Activated CD4-positive, CD25-positive, alpha-beta regulatory T cell treated with anti-CD3 and anti-CD28 coated beads, Interleukin-2, amount 50 U/mL, for 24 hours (primary cell): ENCODE results near the gene SUSD5.

Experiments used
- ATAC-seq, 2 donors: fragments of 150-1000 bp; cut with Tn5 transposase; one replicate each; pipeline ENCODE4 v1.10.0; 2021; ENCODE audit warnings: mild to moderate bottlenecking in 1 of 2, moderate library complexity in 1 of 2

The SUSD5 gene

GRCh38 chr3:33218446-33219174 is at the start of gene SUSD5:
Gene SUSD5, minus strand, starts transcription at chr3:33218810. Its CDS starts 13 bp downstream, at chr3:33218797.
- ATAC-seq = no peak

- ATAC-seq = no peak
These were observed 41.5 kb upstream of the SUSD5 start for GRCh38 chr3:33260104-33260503.

DNA sequence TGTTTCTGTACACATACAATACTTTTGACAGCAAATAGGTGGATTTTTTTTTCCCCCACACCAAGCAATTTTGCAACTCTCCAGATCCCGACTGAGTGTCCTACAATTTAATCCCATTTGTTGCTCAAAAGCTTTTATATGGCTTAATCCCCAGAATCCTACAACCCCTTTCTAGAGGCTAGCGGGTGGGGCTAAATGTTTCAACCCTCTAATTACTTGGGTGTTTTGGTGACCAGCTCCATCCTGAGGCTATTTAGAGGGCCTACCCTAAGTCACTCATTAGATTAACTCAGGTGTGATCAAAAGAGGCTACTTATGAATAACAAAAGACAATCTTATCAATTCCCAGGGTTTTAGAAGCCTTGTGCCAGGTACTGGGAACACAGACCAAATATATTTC is 37.6 kb upstream of the SUSD5 start:
- ATAC-seq = no peak

DNA sequence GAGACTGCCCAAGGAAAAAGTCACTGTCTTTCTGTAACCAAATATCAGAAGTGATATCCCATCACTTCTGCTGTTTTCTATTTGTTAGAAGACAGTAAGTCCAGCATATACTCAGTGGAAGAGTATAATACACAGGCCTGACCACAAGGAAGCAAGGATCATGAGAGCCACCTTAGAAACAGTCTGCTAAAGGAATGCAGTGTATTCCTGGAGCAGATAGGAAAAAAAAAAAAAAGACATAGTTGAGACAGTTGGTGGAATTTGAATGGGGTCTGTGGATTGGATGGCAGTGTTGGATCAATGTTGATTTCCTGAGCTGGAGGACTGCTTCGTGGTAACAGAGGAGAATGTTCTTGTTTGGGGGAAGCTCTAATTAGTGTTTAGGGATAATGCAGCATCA is 32.1 kb upstream of the SUSD5 start:
- ATAC-seq = no peak

GRCh38 chr3:33246786-33247185 is 28.2 kb upstream of the SUSD5 start:
- no peak for ATAC-seq

- no peak for ATAC-seq
These were observed 21.7 kb upstream of the SUSD5 start for GRCh38 chr3:33240261-33240660.

- no peak for ATAC-seq
These were observed 20.3 kb upstream of the SUSD5 start for GRCh38 chr3:33238923-33239322.

- ATAC-seq = no peak
These were observed 18.8 kb upstream of the SUSD5 start for GRCh38 chr3:33237439-33237838.

DNA sequence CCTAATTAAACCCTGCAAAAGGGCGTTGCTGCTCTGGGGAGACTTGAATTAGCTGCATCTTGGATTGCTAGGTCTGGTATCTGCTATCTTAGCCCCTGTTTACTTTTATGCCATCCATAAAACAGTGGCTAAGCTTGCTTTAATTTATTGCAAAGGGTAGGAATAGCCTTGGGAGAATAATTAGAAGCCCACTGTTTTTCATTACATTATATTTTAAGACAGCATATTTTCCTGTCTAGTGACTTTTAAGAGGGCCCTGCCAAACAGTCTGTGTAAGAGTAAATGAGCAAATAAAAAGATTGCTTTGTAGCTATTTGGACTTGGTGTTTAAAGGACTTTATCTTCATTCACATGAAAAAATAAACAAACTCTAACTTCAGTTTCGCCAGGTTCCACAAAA is 17.4 kb upstream of the SUSD5 start:
- no peak for ATAC-seq

- ATAC-seq = no peak
These were observed 15.3 kb upstream of the SUSD5 start for GRCh38 chr3:33233884-33234283.

DNA sequence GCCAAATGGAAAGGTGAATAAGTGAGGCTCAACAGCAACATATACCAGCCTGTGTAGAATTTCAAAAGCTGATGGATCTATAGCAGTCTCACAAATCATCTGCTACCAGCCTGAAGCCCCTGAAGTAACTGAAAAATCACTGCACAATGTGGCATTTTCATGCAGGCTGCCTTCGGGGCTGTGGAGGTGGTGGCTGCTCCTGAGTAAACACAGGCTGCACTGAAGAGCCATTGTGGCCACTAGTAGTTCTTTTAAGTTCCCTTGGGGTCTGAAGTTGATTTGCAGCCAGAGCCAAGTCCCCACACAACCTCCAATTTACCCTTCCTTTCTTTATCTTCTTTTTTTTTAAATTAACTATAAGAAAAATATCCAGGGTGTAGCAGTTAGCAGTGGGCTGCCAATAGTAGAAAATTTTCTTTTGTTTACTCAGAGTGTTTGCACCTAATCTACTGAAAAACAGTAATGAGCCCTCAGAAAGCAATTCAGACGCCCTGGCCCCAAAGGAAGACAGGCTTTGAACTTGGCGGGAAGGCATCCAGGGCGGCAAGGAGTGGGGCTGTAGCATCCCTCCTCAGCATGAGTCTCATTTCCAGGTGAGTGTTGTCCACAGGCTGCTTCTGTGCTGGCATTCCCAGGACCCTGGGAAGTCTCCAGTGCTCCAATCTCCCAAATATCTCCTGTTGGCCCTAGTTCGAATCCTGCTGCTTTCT is 13.3 kb upstream of the SUSD5 start:
- ATAC-seq = no peak

DNA sequence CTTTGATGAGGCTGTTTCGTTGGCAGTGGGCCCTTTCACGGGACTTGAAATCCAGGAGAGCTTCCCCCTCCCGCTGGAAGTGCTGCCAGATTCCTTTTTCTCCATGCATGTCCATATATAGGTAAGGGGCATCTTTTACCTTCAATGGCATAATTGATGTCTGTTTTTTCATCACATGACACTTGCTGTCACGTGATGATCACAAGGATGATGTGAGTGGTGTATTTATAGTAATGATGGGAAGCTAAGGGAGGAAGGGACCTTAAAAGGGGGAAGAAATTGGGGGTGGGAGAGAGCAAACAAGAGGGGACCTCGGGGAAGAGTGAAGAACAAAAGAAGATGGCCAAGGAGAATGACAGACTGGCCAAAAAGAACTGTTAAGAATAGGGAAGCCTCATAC is 11.3 kb upstream of the SUSD5 start:
- no peak for ATAC-seq

- ATAC-seq = no peak
These were observed 10.5 kb upstream of the SUSD5 start for GRCh38 chr3:33229066-33229465.

DNA sequence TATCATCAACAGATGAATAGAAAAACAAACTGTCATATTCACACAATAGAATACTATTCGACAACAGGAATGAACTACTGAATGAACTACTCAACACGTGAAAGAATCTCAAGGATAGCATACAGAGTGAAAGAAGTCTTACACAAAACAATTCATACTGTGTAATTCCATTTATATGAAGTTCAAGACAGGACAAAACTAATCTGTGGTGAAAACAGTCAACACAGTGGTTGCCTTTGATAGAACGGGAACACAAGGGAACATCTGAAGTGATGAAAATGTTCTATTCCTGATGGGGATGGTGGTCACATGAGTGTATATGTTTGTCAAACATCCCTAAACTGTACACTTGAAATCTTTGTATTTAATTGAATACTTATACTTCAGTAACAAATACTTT is 2.6 kb upstream of the SUSD5 start:
- no peak for ATAC-seq

DNA sequence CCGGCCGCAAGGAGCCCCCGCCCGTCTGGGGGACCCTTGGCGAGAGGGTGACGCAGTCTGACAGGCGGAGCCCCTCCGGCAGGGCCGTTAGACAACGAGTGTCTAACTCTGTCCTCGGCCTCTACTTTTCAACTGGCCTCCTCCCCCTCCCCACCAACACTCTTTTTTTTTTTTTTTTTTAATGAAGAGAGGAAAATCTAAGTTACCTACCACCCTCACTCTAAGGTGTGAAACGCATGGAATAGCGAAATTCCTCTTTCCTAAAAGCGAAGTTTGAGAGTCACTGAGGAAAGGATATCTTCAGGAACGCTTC is 521 bp upstream of the SUSD5 start:
- ATAC-seq = no peak

DNA sequence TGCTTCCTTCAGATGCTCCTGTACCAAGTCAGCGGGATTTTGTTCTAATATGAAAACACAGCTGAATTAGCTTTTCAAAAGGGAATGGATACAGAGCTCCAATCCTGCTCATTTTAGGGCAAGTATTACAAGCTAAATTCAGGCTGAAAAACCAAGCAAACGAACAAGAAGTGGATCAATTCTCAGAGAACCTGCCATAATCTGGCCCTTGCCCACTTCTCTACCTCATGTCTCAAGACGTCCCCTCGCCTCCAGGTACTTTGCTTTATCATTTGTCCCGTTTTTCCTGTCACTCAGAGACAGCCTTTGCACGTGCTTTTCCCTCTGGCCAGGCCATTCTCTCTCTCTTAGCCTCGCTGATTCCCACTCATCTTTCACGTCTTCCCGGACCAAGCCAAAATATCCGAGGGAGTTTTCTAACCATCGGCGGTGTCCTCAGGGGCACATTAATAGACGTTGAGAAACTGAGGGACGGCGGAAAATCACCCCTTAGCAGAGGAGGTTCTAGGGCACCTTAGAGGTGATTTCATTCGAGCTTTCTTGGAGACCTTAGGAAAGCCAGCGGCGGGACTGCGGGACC is 654 bp downstream of the SUSD5 start:
- no peak for ATAC-seq

DNA sequence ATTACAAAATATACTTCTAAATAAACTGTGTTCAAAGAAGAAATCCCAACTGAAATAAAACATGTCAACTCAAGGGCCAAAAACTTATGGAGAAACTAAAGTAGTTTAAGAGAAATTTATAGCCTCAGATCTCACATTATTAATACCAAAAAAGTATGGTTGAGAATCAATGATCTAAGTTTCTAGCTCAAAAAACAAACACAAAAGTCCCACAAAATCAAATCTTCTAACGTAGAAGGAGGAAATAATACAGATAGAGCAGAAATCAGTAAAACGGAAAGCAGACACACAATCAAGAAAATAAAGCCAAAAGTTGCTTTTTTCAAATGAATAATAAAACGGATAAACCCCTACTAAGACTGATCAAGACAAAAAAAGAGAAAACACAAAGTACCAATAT is 2.9 kb downstream of the SUSD5 start:
- no peak for ATAC-seq

- ATAC-seq = no peak
These were observed 6.2 kb downstream of the SUSD5 start for GRCh38 chr3:33212406-33212805.

DNA sequence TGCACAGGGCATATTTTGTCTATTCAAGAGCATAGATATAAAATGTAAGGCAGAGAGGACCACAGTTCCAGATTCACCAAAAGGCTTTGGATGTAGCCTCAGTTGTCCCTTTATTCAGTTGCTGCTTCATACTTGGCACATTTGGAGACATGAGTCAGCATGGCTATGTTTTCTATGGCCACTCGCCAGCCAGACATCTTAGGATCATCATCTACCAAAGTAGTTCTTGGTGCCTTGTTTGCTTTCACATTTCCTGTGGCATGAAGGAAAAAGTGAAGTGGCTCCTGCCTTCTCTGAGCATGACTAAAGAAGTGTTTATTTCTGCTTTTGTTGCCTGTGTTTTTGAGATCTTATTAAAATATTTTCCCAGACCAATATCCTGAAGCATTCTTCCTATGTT is 7.2 kb downstream of the SUSD5 start:
- no peak for ATAC-seq

DNA sequence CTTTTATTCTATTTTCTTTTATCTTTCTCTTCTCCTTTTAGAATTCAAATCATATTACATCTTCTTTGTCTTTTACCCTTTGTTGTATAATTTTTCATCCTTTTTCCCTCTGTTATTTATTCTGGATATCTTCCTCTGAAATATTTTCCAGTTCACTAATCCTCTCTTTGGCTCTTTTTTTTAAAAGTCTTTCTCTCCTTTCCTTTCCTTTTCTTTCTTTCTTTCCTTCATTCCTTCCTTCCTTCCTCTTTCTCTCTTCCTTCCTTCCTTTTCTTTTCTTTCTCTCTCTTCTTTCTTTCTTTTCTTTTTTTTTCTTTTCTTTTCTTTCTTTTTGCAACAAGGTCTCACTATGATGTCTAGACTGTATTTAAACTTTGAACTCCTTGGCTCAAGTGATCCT is 9.3 kb downstream of the SUSD5 start:
- no peak for ATAC-seq

DNA sequence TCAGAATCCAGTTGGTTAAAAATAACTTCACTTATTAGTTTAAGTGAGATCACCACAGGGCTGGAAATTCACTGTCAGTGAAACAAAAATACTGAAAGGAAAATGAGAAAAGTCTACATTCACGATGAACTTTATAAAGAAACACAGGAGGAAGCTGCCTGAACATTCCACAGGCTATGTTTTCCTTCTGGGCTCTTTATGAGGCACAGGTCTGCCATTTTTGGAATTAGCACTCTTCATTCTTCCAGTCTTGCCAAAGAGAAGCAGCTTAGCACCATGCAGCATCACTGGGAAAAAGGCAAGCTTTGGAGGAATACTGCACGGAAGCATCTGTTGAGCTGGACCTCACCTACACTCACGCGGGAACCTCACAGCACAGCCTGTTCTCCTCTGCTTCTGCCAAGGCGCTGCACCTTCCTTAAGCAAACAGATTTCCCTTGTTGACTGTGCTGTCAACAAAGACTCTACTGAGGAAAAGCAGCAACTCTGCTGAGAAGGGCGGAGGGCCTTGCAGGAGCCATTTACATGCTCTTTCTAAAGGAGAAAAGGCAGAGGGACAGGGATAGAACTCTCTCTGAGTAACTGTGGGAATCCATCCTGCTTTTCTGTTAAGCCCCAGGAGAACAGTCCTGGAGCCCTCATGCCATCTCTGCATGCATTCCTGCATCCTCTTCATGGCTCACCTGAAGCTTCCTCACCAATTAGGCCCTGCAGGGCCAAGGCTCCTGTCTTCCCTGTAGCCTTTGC is 15.7 kb downstream of the SUSD5 start:
- ATAC-seq = no peak

GRCh38 chr3:33201195-33201594 is 17.4 kb downstream of the SUSD5 start:
- no peak for ATAC-seq

DNA sequence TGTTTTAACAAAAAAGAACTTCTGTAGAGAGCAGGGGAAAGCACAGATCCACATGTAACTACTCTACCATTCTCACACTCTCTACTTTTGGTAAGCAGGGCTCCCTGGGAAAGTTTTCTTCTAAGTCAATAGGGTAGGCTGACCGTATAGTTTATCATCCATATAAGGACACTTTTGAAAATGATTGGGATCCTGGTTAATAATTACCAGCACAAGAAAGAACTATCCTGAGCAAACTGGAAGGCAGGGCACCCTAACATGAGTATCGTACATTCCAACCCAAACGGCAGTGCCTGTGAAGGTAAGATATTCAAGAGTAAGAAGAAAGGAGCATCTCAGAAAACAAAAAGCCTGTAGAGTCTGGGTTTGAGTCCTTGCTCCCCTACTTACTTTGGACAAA is 22.1 kb downstream of the SUSD5 start:
- ATAC-seq = no peak

DNA sequence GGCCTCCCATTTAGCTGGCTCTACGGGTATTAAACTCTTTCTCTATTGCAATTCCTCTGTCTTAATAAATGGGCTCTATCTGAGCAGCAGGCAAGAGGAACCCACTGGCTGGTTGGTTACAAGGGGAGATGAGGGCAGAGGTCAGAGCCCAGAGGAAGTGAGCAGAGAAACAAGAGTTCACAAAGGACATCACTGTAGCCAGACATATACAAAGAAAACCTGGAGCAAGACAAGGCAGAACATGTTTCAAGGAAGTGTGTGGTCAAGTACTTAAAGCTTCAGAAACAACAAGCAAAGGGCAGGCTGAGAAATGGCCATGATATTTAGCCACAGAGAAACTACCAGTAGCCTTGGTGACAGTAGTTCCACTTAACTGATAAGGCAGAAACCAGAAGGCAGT is 24.3 kb downstream of the SUSD5 start:
- ATAC-seq = no peak
